AG09309 (cell line): Measurements from ENCODE around the gene PKDREJ.

Experiments
- DNase-seq: peaks from one replicate; pipeline ENCODE4 v3.0.0-alpha.2; 2010; ENCODE audit warnings: low read depth
- H3K4me3 ChIP-seq: 2 replicates; pipeline ENCODE4 v1.5.1; 2011; ENCODE audit warnings: mild to moderate bottlenecking, low read depth, low read length, moderate library complexity; ENCODE audit not compliant: control insufficient read depth
- TF ChIP-seq, protein P1 (sequence below): IDR thresholded peaks from 2 replicates; pipeline ENCODE4 v1.5.1; 2011; ENCODE audit warnings: mild to moderate bottlenecking, low read depth, low read length, inconsistent platforms; ENCODE audit not compliant: insufficient read depth, control insufficient read depth; ENCODE audit errors: missing control alignments

PKDREJ gene

DNA sequence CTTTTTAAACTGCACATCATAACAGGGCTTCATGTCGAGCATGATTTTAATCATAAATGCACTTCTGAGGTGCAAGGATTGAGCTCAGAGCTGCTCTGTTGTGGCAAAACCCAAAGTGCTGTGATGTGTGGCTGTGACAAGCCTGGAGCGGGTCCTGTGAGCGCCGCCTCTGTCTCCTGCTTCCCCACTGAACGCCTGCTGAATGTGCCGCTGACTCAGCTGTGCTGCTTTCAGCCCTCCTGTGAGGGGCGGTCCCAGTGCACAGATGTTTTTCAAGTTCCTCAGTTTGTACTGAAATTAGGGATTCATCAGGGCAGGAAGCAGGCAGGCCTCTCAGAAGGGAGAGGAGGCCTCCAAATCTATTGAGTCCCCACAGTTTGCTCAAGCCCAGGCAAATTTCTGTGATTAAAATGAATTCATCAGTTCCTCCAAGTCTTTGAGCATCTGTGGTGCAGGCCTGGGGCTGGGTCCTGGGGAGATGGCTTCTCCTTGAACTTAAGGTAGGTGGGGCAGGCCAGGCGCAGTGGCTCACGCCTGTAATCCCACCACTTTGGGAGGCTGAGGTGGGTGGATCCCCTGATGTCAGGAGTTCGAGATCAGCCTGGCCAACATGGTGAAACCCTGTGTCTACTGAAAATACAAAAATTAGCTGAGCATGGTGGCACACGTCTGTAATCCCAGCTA, 30.6 kb upstream of the PKDREJ start:
- peak; percentile 14 for DNase-seq
- H3K4me3 ChIP-seq = no peak overlapping the region
- TF ChIP-seq, protein P1, sequence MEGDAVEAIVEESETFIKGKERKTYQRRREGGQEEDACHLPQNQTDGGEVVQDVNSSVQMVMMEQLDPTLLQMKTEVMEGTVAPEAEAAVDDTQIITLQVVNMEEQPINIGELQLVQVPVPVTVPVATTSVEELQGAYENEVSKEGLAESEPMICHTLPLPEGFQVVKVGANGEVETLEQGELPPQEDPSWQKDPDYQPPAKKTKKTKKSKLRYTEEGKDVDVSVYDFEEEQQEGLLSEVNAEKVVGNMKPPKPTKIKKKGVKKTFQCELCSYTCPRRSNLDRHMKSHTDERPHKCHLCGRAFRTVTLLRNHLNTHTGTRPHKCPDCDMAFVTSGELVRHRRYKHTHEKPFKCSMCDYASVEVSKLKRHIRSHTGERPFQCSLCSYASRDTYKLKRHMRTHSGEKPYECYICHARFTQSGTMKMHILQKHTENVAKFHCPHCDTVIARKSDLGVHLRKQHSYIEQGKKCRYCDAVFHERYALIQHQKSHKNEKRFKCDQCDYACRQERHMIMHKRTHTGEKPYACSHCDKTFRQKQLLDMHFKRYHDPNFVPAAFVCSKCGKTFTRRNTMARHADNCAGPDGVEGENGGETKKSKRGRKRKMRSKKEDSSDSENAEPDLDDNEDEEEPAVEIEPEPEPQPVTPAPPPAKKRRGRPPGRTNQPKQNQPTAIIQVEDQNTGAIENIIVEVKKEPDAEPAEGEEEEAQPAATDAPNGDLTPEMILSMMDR = no peak

DNA sequence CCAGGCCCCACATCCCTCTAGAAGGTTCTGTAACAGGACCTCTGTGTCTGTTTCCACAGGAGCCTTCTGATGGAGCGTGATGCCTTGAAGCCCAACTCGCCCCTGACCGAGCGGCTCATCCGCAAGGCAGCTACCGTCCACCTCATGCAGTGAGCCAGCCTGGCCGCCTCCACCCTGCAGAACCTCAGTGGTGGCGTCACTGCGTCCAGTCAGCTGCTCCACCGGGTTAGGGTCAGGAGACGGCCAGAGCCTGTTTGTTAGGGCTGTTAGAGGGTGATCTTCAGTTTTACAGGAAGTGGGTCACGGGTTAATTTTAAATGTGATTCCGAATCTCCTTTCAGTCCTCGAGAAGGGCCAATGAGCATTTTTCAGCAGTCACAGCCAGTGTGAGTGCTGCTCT, 29.6 kb upstream of the PKDREJ start:
- TF ChIP-seq, protein P1 = no peak
- H3K4me3 ChIP-seq = no peak overlapping the region
- no peak for DNase-seq

DNA sequence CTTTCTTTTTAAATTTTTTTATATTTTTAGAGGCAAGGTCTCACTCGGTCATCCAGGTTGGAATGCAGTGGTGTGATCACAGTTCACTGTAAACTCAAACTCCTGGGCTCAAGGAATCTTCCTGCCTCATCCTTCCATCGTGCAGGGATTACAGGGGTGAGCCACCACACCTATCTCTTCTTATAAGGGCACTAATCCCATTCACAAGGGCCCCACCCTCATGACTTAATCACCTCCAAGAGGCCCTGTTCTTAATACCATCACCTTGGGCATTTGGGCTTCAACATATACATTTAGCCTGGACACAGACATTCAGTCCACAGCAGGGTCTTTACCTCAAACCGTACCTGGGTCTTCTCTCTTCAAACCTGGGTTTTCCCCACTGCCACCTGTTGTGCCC, 29.0 kb upstream of the PKDREJ start:
- H3K4me3 ChIP-seq = no peak overlapping the region
- TF ChIP-seq, protein P1 = no peak
- no peak for DNase-seq

DNA sequence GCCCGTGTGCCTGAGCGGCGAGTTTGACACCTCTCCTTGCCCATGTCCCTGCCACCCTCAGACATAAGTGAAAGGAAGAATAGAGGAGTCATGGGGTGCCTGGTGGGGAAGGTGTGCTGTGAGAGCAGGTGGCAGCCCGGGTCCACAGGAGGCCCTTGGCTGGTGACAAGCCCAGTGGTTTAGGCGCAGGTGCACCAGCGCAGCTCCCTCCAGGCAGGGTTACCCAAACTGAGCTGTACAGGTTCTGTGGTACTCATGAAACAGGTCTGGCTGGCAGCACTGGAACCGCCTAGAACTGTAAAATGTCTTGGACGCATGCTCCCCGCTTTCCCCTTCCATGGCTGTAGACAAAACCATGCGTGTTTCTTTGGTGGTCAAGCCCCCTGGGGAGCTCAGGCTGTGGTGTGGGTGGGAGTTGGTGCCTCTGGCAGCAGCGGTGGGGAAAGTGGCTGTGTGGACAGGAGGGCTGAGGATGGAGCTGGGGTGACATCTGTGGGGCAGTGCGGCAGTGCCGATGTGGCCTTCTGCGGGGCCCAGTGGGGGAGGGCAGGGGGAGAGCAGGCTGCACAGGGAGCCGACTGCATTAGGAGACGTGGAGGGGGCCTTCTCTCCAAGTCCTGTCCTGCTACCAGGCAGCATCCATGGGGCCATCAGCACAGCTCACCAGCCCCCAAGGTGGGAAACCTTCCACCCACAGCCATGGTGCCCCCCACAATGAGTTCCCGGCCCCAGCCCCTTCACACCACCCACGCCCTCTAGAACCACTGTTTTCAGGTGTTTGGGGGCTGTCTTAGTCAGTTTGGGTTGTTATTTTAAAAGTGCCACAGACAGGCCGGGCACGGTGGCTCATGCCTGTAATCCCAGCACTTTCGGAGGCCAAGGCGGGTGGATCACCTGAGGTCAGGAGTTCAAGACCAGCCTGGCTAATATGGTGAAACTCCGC, 28.0 kb upstream of the PKDREJ start:
- DNase-seq = no peak
- no peak overlapping the region for H3K4me3 ChIP-seq
- TF ChIP-seq, protein P1 = no peak

DNA sequence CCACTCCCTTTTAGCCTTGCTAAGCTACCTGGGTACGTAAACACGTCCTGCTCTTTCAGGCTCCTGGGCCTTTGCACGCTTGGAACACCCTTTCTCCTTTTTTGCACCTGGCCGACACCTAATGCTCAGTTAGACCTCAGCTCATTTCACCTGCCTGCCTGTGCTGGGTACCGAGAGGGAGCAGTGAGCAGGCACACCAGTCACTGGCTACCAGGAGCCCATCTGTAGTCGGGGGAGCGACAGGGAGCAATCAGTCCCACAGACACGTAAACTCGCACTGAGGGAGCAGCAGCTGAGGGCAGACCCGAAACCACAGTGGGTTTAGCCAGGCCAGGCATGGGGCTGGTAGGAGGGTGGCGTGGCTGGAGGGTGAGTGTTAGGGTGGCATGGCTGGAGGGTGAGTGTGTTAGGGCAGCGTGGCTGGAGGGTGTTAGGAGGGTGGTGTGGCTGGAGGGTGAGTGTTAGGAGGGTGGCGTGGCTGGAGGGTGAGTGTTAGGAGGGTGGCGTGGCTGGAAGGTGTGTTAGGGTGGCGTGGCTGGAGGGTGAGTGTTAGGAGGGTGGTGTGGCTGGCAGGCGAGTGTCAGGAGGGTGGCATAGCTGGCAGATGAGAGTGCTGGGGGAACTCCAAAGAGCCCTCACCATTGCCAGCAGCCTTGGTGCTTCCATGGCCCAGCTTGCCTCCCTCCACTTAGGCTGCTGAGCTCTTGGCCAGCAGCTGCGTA, 27.1 kb upstream of the PKDREJ start:
- DNase-seq = no peak
- TF ChIP-seq, protein P1 = no peak
- H3K4me3 ChIP-seq = no peak overlapping the region

GRCh38 chr22:46289244-46289891, 26.2 kb upstream of the PKDREJ start:
- no peak overlapping the region for H3K4me3 ChIP-seq
- TF ChIP-seq, protein P1 = no peak
- DNase-seq = no peak
